HG02943 (cell line): ENCODE results near the gene BAZ2B.

Experiments used
- ATAC-seq: cut with Tn5 transposase; IDR thresholded peaks from one replicate; pipeline ENCODE4 v1.9.1; 2021; ENCODE audit warnings: mild to moderate bottlenecking, low read depth, moderate library complexity; ENCODE audit not compliant: unreplicated experiment

Gene BAZ2B

DNA sequence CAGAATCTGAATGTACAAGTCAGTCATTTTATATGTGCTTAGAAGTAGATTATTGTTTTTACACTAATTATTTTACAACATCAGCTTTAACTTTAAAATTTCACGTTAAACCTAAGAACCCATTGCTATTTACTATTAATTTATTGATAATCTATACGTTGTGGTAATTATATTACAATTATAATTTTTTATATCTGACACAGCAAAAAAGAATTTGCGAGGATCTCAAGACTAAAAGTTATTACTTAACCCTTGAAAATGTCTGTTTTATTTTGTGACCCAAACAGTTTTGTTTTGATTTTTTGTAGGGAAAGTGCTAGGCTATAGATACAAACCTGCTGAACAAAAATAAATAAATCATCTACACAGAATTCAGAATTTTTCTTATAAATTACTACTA, 30.3 kb downstream of the BAZ2B start:
- no peak for ATAC-seq

DNA sequence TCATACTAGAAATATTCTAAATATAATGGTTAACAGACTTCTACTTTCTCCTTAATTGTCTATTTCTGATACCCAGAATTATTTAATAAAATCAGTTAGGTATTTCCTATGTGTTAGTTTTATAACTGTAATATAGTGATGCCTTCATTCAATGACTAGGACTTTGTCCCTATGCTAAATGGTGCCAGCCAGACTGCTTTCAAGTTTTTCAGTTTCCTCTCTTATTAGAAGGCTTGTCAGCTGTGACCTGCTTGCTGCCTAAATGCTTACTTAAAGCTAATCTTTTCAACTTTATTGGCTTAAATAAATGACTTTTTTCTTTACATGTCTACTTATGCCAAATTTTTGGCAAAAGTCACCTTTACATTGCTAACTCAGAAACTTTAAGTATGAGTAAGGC, 30.7 kb downstream of the BAZ2B start:
- no peak for ATAC-seq

- ATAC-seq = no peak
Measured at GRCh38 chr2:159584796-159585195, 31.6 kb downstream of the BAZ2B start.

DNA sequence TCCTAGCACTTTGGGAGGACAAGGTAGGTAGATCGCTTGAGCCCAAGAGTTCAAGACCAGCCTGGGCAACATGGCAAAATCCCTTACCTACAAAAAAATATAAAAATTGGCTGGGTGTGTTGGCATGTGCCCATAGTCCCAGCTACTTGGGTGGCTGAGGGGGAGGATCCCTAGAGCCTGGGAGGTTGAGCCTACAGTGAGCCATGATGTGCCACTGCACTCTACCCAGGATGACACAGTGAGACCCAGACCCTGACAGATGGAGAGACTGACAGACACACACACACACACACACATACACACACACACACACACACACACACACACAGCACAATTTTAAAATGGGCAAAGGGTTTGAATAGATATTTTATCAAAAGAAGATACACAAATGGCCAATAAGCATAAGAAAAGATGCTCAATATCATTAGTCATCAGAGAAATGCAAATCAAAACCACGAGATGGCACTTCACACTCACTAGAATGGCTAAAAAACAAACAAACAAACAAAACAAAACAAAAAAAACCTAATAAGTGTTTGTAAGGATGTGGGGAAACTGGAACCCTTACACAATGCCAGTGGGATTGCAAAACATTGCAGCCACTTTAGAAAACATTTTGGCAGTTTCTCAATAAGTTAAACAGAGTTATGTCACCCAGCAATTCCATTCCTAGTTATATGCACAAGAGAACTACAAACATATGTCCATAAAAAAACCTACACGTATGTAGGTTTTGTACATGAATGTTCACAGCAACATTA, 42.3 kb downstream of the BAZ2B start:
- ATAC-seq = no peak

DNA sequence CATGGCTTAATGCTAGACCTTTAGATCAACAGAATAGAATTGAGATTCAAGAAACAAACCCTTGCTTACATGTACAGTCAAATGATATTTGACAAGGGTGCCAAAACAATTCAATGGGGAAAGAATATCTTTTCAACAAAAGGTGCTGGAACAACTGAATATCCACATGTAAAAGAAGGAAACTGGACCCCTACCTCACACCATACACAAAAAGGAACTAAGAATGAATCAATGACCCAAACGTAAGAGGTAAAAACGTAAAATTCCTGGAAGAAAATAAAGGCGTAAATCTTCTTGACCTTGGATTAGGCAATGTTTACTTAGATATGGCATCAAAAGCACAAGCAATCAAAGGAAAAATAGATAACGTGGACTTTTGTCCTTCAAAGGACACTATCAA, 43.1 kb downstream of the BAZ2B start:
- no peak for ATAC-seq

DNA sequence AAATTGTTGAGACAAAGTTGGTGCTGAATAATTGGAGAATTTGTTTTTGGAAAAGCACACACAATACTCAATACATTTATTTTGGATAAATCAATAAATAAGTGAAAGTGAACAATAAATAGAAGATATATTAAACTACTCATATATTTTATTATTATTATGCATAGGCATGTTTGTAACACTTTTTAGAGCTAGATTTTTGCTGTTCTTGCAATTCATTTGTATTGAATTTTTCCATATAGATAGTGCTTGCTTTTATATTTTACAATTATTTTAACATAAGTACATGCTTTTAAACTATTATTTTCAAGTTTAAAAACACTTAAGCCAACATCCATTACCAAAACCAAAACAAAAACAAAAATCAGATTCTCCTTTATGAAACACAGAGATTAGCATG, 43.9 kb downstream of the BAZ2B start:
- no peak for ATAC-seq

- no peak for ATAC-seq
Measured at GRCh38 chr2:159571540-159572260, 44.6 kb downstream of the BAZ2B start.

DNA sequence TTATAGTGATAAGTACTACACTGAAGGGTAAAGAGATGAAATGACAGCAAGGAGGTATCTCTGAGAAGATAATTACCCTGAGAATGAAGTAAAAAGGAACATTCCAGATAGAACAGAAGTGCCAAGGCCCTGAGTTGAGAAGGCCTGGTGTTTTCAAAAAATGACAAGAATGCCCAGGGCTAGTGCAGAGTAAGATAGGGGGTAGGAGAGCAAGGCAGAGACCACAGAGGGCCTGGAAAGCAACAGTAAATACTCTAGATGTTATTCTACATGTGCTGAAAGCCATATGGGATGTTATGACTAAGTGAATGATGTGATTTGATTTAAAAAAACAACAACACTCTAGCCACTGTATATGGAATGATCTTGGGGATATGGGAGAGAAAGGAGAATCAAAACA, 52.3 kb downstream of the BAZ2B start:
- ATAC-seq = no peak

DNA sequence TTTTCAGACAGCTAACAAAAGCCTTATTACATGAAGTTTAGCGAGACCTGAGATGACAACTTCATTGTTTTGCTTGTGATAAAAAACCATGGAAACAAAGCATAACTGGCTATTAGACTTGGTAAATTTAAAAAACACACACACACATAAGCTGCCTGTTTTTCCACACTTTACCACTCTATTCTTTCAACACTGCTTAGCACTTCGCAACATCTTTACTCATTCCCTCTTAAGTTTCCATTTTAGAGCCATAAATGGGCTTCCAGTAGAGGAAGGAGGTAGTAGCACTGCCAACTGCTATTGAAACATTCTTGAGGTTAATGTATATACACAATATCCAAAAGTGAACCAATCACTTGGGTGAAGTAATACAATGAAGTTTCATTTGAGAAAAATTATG, 54.1 kb downstream of the BAZ2B start:
- ATAC-seq = no peak

DNA sequence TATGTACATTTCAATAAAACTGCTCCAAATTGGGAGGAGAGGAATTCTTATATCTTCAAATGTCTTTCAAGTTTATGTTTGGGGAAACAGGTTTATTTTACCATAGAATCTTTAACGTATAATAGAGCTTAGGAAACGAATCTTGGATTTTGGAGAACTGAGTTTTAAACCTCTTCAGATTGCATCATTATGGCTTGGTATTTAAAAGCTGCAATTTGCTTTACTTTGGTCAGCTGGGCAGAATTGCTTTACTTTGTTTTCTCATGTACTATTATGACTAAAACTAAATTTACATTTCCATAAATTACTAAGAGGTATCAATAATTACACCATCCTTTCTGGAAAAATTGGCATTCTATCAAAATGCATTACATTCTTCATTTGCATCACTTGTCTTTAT, 54.6 kb downstream of the BAZ2B start:
- ATAC-seq = no peak

DNA sequence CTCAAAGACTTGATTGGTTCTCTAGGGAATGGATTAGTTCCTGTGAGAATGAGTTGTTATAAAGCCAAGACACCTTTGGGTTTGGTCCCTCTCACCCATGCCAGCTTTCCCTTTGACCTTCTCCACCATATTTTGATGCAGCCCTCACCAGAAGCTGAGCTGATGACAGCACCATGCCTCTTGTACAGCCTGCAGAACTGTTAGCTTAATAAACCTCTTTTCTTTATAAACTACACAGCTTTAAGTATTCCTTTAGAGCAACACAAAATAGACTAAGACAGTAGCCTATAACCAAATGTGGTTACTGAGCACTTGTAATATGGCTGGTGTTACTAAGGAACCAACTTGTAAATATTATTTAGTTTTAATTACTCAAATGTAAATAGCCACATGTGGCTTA, 55.1 kb downstream of the BAZ2B start:
- ATAC-seq = no peak

DNA sequence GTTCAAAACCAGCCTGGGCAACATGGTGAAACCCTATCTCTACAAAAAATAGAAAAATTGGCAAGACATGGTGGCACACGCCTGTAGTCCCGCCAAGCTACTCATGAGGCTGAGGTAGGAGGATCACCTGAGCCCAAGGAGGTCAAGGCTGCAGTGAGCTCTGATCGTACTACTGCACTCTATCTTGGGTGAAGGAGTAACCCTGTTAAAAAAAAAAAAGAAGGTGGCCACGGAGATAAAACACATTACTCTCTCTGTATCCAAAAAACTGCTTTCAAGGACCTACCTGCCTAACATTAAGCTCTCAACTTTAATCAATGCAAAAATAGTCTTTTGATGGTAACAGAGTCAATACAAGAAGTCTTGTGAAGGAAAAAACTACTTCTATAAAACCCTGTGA, 57.3 kb downstream of the BAZ2B start:
- no peak for ATAC-seq

GRCh38 chr2:159558479-159558878, 57.9 kb downstream of the BAZ2B start:
- no peak for ATAC-seq

- no peak for ATAC-seq
Measured at GRCh38 chr2:159557437-159558034, 58.8 kb downstream of the BAZ2B start.

DNA sequence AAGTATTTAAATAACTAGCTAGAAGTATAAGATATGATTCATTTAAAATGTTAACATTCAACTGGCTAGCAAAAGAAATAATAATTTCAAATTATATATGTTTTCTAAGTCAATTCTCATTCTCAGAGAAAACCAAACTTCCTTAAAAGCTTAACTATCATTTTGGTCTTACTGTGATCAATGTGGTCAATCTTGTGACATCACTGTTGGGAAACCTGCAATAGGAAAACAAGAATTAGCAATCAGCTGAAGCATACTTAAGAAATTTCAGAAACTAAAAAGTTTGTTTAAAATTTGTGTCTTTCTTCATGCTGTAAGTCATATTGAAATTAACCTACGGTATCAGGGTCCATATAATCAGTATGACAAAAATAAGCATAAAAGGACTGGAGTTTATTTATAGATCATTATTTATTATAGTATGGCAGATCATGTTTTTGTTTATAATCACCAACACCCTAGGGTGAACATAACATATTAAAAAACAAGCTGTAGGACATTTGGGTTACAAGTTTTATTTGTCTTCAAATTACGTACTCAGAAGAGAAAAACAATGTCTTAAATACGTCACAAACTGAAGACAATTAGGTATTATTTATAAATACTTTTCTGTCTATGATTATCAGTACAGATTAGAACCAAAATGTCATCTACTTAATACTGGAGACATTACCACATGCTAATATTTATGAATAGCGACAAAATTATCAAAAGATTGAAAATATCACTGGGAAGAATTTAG, 60.5 kb downstream of the BAZ2B start:
- no peak for ATAC-seq

DNA sequence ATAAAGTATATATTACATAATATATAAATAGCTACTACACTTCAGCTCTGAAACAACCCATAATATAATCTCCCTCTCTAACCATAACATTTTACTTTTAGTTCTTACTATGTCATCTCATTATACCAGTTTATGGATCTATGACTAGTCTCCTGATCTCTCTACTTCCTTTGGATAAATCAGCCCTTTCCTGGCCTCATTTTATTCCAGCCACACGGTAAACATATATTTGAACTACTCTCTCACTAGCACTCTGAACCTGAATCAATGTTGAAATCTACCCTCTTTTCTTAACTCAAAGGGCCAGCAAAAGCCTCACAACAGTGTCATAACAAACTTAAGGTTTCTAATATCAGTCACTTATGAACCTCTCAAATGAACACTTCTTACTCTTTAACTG, 62.6 kb downstream of the BAZ2B start:
- ATAC-seq = no peak

DNA sequence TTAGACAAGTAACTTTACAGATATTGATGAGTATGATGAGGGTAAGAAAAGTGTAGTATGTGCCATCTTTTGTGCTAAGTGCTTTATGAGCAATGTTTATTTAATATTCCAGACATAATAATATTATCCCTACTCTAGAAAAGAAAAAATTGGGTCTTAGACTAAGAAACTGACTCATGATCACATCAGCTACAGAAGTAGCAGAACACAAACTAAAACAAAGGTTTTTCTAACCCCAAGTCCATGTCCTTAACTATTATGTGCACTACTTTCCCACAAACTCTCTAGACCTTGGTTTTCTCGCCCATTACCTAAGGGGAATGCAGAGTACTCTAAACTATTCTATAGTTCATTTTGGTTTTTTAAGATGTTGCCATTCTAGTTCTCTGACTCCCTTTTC, 64.5 kb downstream of the BAZ2B start:
- no peak for ATAC-seq

GRCh38 chr2:159550231-159550630, 66.1 kb downstream of the BAZ2B start:
- no peak for ATAC-seq

- no peak for ATAC-seq
Measured at GRCh38 chr2:159549234-159549633, 67.1 kb downstream of the BAZ2B start.

DNA sequence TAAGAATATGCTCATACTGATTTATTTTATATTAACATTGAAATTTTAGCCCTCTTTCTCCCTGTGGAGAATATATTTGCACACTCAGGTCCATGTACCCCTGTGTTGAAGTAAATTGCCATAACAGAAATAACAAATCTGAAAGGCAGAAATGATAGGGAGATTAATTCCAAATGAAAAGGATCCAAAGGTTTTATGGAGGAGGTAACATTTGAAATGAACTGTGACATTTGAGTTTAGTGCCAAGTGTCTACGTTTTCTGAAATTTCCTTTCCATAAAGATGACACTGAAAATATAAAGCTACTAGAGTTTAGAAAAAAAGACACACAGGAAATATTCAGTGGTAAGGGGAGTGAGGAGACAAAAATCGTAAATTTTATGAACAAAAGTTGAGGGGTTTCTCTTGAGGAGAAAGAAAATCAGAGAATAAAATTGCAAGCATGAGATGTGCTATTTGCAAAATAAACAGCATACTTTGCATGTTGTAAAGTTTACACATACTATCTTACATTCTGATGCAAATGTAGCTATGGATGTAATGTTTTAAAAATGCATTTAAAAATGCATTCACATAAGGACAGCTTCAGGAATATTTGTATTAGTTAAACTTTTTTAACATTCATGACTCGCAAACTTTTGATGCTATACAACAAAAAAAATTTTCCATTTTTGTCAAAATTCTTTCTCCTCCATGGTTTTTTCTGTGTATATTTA, 69.5 kb downstream of the BAZ2B start:
- ATAC-seq = no peak

DNA sequence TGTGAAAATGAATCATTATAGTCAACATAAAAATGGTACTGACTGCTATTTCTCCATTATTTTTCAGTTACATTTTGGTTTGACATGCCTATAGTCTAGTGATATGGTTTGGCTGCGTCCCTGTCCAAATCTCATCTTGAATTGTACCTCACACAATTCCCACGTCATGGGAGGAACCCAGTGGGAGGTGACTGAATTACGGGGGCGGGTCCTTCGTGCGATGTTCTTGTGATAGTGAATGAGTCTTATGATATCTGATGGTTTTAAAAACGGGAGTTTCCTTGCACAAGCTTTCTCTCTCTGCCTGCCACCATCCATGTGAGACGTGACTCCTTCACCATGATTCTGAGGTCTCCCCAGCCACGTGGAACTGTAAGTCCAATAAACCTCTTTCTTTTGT, 70.3 kb downstream of the BAZ2B start:
- no peak for ATAC-seq
